GM19395 (cell line): ENCODE results near the gene MDM4.

Source experiments
- ATAC-seq: cut with Tn5 transposase; IDR thresholded peaks from one replicate; pipeline ENCODE4 v1.9.1; 2021; ENCODE audit warnings: mild to moderate bottlenecking, moderate library complexity; ENCODE audit not compliant: unreplicated experiment

MDM4 gene

GRCh38 chr1:204600968-204601367, 84.8 kb downstream of the MDM4 start:
- ATAC-seq: no peak

- no peak for ATAC-seq
These were observed 85.9 kb downstream of the MDM4 start for GRCh38 chr1:204602111-204602579.

- no peak for ATAC-seq
These were observed 86.8 kb downstream of the MDM4 start for GRCh38 chr1:204602871-204603542.

- ATAC-seq: no peak
These were observed 89.6 kb downstream of the MDM4 start for GRCh38 chr1:204605791-204606190.
